CD14-positive monocyte (primary cell): ENCODE measurements around the gene CDX2. TPM values are rescaled to one million over a fixed set of nuclear protein-coding genes. Genes with fewer than 3 reads are reported as not detected.
A peak's percentile ranks its signal among the peaks of the same experiment; 100 is the strongest.

Experiments
- DNase-seq, 3 donors: peaks; one replicate each; pipeline ENCODE4 v3.0.0-alpha.2; 2011 to 2022
- H2AFZ ChIP-seq: 2 replicates; pipeline ENCODE4 v1.6.0; 2012; ENCODE audit warnings: mild to moderate bottlenecking, low read depth, low read length, inconsistent platforms; ENCODE audit not compliant: insufficient read depth, poor library complexity, severe bottlenecking
- H3K27ac ChIP-seq, 2 donors: 1 replicate in 1 of 2; 2 replicates in 1 of 2; pipeline ENCODE4 v1.5.1; 2012 to 2013; ENCODE audit warnings: low read length in 2 of 2, control low read depth in 1 of 2, inconsistent platforms in 1 of 2, low read depth in 1 of 2, mild to moderate bottlenecking in 1 of 2
- H3K27me3 ChIP-seq, 2 donors: one replicate each; pipeline versions ENCODE4 v1.6.0 to v1.6.1; 2011 to 2013; ENCODE audit warnings: low read length in 2 of 2; ENCODE audit not compliant: control insufficient read depth in 2 of 2, insufficient read depth in 2 of 2
- H3K36me3 ChIP-seq, 2 donors: replicated peaks in 1 of 2; 1 replicate in 1 of 2; 2 replicates in 1 of 2; pipeline versions ENCODE4 v1.5.1 to v1.6.1; 2012 to 2013; ENCODE audit warnings: low read length in 2 of 2, control low read depth in 1 of 2, inconsistent platforms in 1 of 2, mild to moderate bottlenecking in 1 of 2; ENCODE audit not compliant: insufficient read depth in 2 of 2, control insufficient read depth in 1 of 2
- H3K4me1 ChIP-seq, 2 donors: 1 replicate in 1 of 2; 2 replicates in 1 of 2; pipeline versions ENCODE4 v1.5.1 to v1.6.1; 2012 to 2013; ENCODE audit warnings: low read length in 2 of 2, control low read depth in 1 of 2, inconsistent platforms in 1 of 2, mild to moderate bottlenecking in 1 of 2, moderate library complexity in 1 of 2; ENCODE audit not compliant: insufficient read depth in 2 of 2, control insufficient read depth in 1 of 2
- H3K4me2 ChIP-seq: replicated peaks from 2 replicates; pipeline ENCODE3; 2012; ENCODE audit warnings: low read length, moderate library complexity, mild to moderate bottlenecking; ENCODE audit not compliant: poor library complexity, severe bottlenecking; ENCODE audit errors: extremely low read depth
- H3K4me3 ChIP-seq, 3 experiments: fragments of 200-600 bp in 1 of 3; sonication (generic) in 1 of 3; replicated peaks in 1 of 3; 1 replicate in 2 of 3; 2 replicates in 1 of 3; pipeline ENCODE4 v1.5.1; 2011 to 2013; ENCODE audit warnings: low read length in 3 of 3, mild to moderate bottlenecking in 3 of 3, control low read depth in 2 of 3, low read depth in 2 of 3, inconsistent platforms in 1 of 3, moderate library complexity in 1 of 3
- H3K79me2 ChIP-seq: 2 replicates; pipeline ENCODE4 v1.6.0; 2012; ENCODE audit warnings: mild to moderate bottlenecking, control low read depth, inconsistent platforms, low read length, moderate library complexity; ENCODE audit not compliant: insufficient read depth
- H3K9ac ChIP-seq: 2 replicates; pipeline ENCODE4 v1.6.0; 2017; ENCODE audit warnings: low read length, mild to moderate bottlenecking; ENCODE audit not compliant: insufficient read depth, poor library complexity, severe bottlenecking
- H3K9me3 ChIP-seq, 2 donors: replicated peaks in 1 of 2; 1 replicate in 1 of 2; 2 replicates in 1 of 2; pipeline versions ENCODE4 v1.5.1 to v1.6.1; 2012 to 2013; ENCODE audit warnings: low read length in 2 of 2, control low read depth in 1 of 2; ENCODE audit not compliant: control insufficient read depth in 1 of 2, insufficient read depth in 1 of 2
- H4K20me1 ChIP-seq: 2 replicates; pipeline ENCODE4 v1.6.0; 2012; ENCODE audit warnings: mild to moderate bottlenecking, low read length, control low read depth, moderate library complexity; ENCODE audit not compliant: insufficient read depth
- H3K27ac Mint-ChIP-seq, 7 donors: one replicate each; pipeline ENCODE4 v1.8.0; 2020; ENCODE audit warnings: mild to moderate bottlenecking in 7 of 7, mixed read lengths in 7 of 7, moderate library complexity in 6 of 7, inconsistent platforms in 2 of 7
- H3K27me3 Mint-ChIP-seq, 3 donors: one replicate each; pipeline ENCODE4 v1.8.0; 2021 to 2022; ENCODE audit warnings: low read depth in 3 of 3, mild to moderate bottlenecking in 3 of 3, mixed read lengths in 3 of 3, moderate library complexity in 3 of 3, inconsistent platforms in 1 of 3
- H3K36me3 Mint-ChIP-seq, 2 donors: one replicate each; pipeline ENCODE4 v1.8.0; 2020; ENCODE audit warnings: mixed read lengths in 2 of 2, inconsistent platforms in 1 of 2, mild to moderate bottlenecking in 1 of 2
- H3K4me1 Mint-ChIP-seq: one replicate; pipeline ENCODE4 v1.8.0; 2020; ENCODE audit warnings: mild to moderate bottlenecking, mixed read lengths
- H3K4me3 Mint-ChIP-seq, 2 donors: one replicate each; pipeline ENCODE4 v1.8.0; 2020; ENCODE audit warnings: mild to moderate bottlenecking in 2 of 2, mixed read lengths in 2 of 2, moderate library complexity in 1 of 2
- H3K9me3 Mint-ChIP-seq, 7 donors: one replicate each; pipeline ENCODE4 v1.8.0; 2020 to 2022; ENCODE audit warnings: mixed read lengths in 7 of 7, mild to moderate bottlenecking in 6 of 7, moderate library complexity in 6 of 7, inconsistent platforms in 2 of 7
- WGBS: methylation state at CpG from one replicate; pipeline ENCODE4 v1.1.5; 2013; ENCODE audit warnings: missing lambda C conversion rate; ENCODE audit not compliant: insufficient coverage; 5-methylcytosine and 5-hydroxymethylcytosine counted together
- intact Hi-C, 2 donors: fragments of 100-400 bp; cut with micrococcal nuclease; formaldehyde crosslinking; loops; one replicate each; pipeline versions ENCODE4 v1.15.0 to v1.15.1; 2023
- polyA plus RNA-seq, 3 donors: library from polyadenylated mRNA; depleted of rRNA in 1 of 3; unstranded in 2 of 3; stranded (reverse) in 1 of 3; fragments of 300-500 nt in 2 of 3; fragments of >200 nt in 1 of 3; fragmentation: Illumina TruSeq in 2 of 3; gene quantifications; 1 replicate in 2 of 3; 2 replicates in 1 of 3; pipeline ENCODE4 v1.2.3, GENCODE V29; 2012 to 2021
- TF ChIP-seq, protein P1 (sequence below): fragments of 200-600 bp; IDR thresholded peaks from one replicate; pipeline ENCODE4 v1.8.0; 2022; ENCODE audit warnings: antibody characterized with exemption, mild to moderate bottlenecking

Gene CDX2
- polyA plus RNA-seq, 3 donors = not detected

DNA sequence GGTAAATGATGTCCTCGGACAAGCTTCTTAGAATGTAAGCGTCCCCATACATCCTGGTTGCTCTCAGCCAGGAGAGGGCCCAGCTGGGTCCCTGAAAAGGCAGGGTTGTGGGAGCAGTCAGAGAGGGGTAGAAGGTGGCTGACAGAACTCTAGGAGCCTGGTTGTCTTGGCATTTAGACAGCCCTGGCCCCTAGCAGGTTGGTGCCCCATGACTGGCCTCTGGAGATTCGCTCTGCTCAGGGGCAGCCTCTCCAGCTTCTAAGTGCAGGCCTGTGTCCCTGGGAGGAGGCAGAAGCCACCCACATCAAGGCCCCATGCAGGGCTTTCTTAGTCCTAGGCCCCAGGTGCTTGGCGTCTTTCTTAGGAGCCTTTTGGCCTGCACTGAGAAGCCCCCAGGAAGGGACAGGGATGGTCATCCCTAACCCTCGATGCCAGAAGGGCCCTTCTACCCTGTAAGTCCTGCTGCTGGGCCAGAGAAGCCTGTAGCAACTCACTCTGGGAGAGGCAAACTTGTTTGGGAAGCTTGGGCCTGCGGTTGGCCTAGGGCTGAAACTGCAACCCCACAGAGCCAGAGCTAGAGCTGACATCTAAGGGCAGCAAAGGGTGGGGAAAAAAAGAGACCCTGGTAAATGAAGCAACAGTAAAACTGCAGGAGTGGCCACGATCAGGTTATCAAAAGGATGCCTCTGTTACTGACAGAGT, 2.8 kb upstream of the CDX2 start:
- Histone ChIP-seq H3K4me1 (peaks cover 3 to 12% of the 10 kb centered on the region in 2 donors), H3K9me3 (peaks cover 0 to 45% of the 10 kb centered on the region in 2 donors), H3K36me3 (no peaks in the 10 kb centered on the region), H3K4me3 (no peak overlapping the region), H3K27ac (no peak overlapping the region), H3K27me3 (peaks cover 96 to 98% of the 10 kb centered on the region in 2 donors), H3K9ac (no peak overlapping the region), H4K20me1 (no peaks in the 10 kb centered on the region), H3K4me2 (no peak overlapping the region), H3K79me2 (no peaks in the 10 kb centered on the region), H2AFZ (no peak overlapping the region)
- DNase-seq = no peak
- H3K4me3 Mint-ChIP-seq = peak overlapping the region in 1 of 2 donors; percentile 80
- H3K4me1 Mint-ChIP-seq = peaks cover 27% of the 10 kb centered on the region
- WGBS = 74% methylated on average over 7 of the region's 7 CpGs
- peaks cover 0 to 24% (median 8%) of the 10 kb centered on the region in 7 donors for H3K9me3 Mint-ChIP-seq
- peaks cover 97 to 99% (median 99%) of the 10 kb centered on the region in 3 donors for H3K27me3 Mint-ChIP-seq
- TF ChIP-seq, protein P1, sequence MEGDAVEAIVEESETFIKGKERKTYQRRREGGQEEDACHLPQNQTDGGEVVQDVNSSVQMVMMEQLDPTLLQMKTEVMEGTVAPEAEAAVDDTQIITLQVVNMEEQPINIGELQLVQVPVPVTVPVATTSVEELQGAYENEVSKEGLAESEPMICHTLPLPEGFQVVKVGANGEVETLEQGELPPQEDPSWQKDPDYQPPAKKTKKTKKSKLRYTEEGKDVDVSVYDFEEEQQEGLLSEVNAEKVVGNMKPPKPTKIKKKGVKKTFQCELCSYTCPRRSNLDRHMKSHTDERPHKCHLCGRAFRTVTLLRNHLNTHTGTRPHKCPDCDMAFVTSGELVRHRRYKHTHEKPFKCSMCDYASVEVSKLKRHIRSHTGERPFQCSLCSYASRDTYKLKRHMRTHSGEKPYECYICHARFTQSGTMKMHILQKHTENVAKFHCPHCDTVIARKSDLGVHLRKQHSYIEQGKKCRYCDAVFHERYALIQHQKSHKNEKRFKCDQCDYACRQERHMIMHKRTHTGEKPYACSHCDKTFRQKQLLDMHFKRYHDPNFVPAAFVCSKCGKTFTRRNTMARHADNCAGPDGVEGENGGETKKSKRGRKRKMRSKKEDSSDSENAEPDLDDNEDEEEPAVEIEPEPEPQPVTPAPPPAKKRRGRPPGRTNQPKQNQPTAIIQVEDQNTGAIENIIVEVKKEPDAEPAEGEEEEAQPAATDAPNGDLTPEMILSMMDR = no peak
- peaks cover 0 to 3% of the 10 kb centered on the region in 2 donors for H3K36me3 Mint-ChIP-seq
- H3K27ac Mint-ChIP-seq = no peak overlapping the region
- intact Hi-C loops = no loop called here

DNA sequence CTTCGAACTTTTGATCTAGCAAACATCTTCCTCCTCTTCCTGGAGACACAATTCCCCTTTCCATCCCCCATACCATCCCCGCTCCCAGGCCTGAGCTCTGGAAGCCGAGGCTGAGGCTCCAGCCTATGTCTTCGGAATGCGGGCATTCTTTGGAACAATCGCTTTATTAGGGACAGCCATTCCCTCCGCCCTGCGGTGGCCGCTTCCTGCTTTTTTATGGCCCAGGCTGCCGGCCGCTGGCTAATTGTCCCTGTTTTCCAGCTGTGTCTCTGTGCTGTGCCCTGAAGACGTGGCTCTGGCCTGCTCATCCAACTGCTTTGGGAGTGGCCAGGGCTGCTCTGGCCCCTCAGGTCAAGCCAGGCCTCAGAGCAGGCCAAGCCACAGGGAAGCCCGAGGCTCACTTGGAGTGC, 2.1 kb upstream of the CDX2 start:
- no peak overlapping the region for H2AFZ ChIP-seq
- Mint-ChIP-seq H3K4me1 (peaks cover 31% of the 10 kb centered on the region), H3K9me3 (peaks cover 0 to 24% (median 8%) of the 10 kb centered on the region in 7 donors), H3K4me3 (peak overlapping the region in 1 of 2 donors; percentile 80), H3K36me3 (peaks cover 0 to 3% of the 10 kb centered on the region in 2 donors), H3K27me3 (peaks cover 97 to 99% (median 99%) of the 10 kb centered on the region in 3 donors), H3K27ac (no peak overlapping the region)
- H3K4me3 ChIP-seq = no peak overlapping the region
- no peak for DNase-seq
- H3K27me3 ChIP-seq = peaks cover 96 to 98% of the 10 kb centered on the region in 2 donors
- TF ChIP-seq, protein P1 = no peak
- peaks cover 3 to 12% of the 10 kb centered on the region in 2 donors for H3K4me1 ChIP-seq
- H3K9me3 ChIP-seq = peaks cover 0 to 43% of the 10 kb centered on the region in 2 donors
- H3K9ac ChIP-seq = no peak overlapping the region
- no peaks in the 10 kb centered on the region for H4K20me1 ChIP-seq
- no peak overlapping the region for H3K27ac ChIP-seq
- no peaks in the 10 kb centered on the region for H3K36me3 ChIP-seq
- H3K4me2 ChIP-seq = no peak overlapping the region
- intact Hi-C loops = no loop called here
- H3K79me2 ChIP-seq = no peaks in the 10 kb centered on the region
- 29% methylated on average over 12 of the region's 13 CpGs for WGBS
